Umbilical cord (tissue), 2 donors: ENCODE measurements around the gene CIDEA. TPM values are rescaled to one million over a fixed set of nuclear protein-coding genes. Genes with fewer than 3 reads are reported as not detected.

Experiments
- DNase-seq: peaks from one replicate; pipeline ENCODE4 v3.0.0-alpha.2; 2015; ENCODE audit warnings: low spot score
- total RNA-seq: library from RNA; depleted of rRNA; stranded (reverse); fragments of >200 nt; gene quantifications from one replicate; pipeline ENCODE4 v1.2.3, GENCODE V29; 2014; ENCODE audit warnings: low replicate concordance; ENCODE audit not compliant: insufficient read depth

The CIDEA gene
- total RNA-seq, 1 donor from 2014 or later: not detected

DNA sequence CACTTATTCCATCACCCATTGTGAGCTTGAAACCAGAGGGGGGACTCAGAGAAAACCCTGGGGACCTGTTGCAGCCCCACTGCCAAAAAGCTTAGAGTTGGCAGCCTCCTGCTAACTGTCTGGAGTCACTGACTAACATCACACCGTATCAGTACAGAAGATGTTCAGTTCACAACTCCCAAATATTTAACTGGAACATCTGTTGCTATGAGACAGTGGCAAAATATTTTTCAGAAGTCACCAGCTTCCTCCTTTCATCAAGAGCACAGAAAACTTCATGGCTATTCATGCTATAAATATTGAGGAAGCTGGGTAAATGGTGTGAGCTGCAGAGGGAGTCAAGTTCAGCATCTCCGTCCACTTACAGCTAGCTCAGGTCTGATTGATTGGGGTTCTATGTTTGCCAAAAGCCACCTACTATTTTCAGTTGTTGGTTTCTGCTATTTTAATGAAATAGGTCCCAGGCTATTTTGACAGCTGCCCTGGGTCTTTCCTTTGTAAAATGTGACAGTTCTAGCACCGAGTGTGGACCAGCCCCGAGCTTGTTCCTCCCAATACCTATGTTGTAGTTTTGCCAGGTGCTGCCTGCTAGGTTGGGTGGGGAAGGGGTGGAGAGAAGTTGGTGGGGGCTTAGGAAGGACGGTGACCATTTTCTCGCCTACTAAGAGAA lies 63.6 kb downstream of the CIDEA start:
- peak; percentile 43 for DNase-seq

DNA sequence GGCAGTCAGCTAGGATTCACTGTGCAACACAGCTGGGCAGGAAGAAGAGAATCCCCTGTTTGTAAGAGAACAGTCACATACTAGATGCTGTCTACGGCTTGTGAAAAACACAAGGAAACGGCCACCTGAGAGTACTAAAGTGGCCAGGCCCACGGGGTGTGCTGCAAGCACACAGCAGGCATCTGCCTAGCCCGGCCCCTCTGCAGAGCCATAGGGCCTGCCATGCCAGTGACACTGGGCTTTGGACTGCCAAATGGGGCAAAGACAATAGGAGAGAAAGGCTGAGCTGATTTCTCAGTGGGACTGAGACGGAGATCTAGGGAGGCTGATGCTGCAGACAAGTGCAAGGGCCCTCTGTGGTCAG lies 64.2 kb downstream of the CIDEA start:
- no peak for DNase-seq

DNA sequence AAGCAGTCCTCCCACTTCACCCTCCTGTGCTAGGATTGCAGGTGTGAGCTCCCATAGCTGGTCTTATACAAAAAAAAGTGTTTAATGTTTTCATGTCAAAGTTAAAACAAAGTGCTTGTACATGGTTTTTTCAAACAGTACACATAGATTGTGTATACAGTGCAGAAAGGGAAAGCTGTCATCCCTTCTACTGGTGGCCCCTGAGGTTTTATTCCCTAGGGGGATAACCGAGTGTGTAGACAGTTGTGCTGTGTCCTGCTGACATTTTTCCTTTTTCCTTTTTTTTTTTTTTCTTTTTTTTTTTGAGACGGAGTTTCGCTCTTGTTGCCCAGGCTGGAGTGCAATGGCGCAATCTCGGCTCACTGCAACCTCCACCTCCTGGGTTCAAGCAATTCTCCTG lies 64.7 kb downstream of the CIDEA start:
- no peak for DNase-seq

- no peak for DNase-seq
These were observed 67.2 kb downstream of the CIDEA start for GRCh38 chr18:12321333-12321732.

GRCh38 chr18:12324991-12325725 lies 71.0 kb downstream of the CIDEA start:
- no peak for DNase-seq

DNA sequence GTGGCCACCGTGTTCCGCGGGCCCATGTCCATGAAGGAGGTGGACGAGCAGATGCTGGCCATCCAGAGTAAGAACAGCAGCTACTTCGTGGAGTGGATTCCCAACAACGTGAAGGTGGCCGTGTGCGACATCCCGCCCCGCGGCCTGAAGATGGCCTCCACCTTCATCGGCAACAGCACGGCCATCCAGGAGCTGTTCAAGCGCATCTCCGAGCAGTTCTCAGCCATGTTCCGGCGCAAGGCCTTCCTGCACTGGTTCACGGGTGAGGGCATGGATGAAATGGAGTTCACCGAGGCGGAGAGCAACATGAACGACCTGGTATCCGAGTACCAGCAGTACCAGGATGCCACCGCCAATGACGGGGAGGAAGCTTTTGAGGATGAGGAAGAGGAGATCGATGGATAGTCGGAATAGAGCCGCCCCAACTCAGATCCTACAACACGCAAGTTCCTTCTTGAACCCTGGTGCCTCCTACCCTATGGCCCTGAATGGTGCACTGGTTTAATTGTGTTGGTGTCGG lies 71.6 kb downstream of the CIDEA start:
- no peak for DNase-seq

- DNase-seq: no peak
These were observed 72.7 kb downstream of the CIDEA start for GRCh38 chr18:12326711-12327460.

Other genes with a start within 250 kb of the CIDEA start
- gene ANKRD62, start 160.5 kb upstream of the CIDEA start, total RNA-seq: 1.9 TPM
- gene TUBB6, start 53.9 kb downstream of the CIDEA start, total RNA-seq: 452 TPM
- gene AFG3L2, start 122.9 kb downstream of the CIDEA start, total RNA-seq: 35.2 TPM
- 3.9 TPM for gene PRELID3A, start 153.6 kb downstream of the CIDEA start, total RNA-seq